T47D (cell line): Measurements from ENCODE around the gene CCNB2.
A peak's percentile ranks its signal among the peaks of the same experiment; 100 is the strongest.
"Not testable (repeated sequence)": the region's sequence is repeated elsewhere in the genome, so short reads cannot be mapped to it uniquely, and the experiment has no call there.

Source experiments
- DNase-seq, 2 experiments: peaks; one replicate each; pipeline versions ENCODE4 v3.0.0 to v3.0.0-alpha.2; 2011 to 2012; ENCODE audit warnings: low read depth in 1 of 2, low spot score in 1 of 2
- JUND ChIP-seq: IDR thresholded peaks from 2 replicates; pipeline ENCODE4 v1.6.1; 2012; ENCODE audit warnings: low read depth
- in situ Hi-C: cut with HindIII; loops from 2 replicates; pipeline ENCODE4 v1.10.0; 2016; ENCODE audit warnings: low sequenced_read_pairs, low pct_unique_long_range_greater_than_20kb

The CCNB2 gene

GRCh38 chr15:59115047-59115446, 10.1 kb downstream of the CCNB2 start:
- in situ Hi-C loops: no loop called here
- DNase-seq: no peak
- no peak for TF ChIP-seq JUND

- no peak for TF ChIP-seq JUND
- no peak for DNase-seq
- in situ Hi-C loops: no loop called here
Measured at GRCh38 chr15:59116141-59116540, 11.2 kb downstream of the CCNB2 start.

GRCh38 chr15:59116771-59117170, 11.8 kb downstream of the CCNB2 start:
- in situ Hi-C loops: no loop called here

DNA sequence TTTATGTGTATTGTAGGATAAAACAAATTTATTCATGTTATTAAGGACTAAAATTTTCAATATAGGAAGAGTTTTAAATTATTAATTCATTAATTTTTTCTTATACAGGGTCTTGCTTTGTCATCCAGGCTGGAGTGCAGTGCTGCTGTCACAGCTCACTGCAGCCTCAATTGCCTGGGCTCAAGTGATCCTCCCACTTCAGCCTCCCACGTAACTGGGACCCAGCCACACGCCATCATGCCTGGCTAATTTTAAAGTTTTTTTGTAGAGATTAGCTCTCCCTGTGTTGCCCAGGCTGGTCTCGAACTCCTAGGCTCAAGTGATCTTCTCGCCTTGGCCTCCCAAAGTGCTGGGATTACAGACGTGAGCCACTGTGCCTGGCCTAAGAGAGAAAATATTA, 14.7 kb downstream of the CCNB2 start:
- no peak for TF ChIP-seq JUND
- DNase-seq: no peak
- in situ Hi-C loops: no loop called here

More at GRCh38 chr15:59116771-59117170, 11.8 kb downstream of the CCNB2 start:
- DNase-seq: no peak
- TF ChIP-seq JUND: no peak

GRCh38 chr15:59120937-59121336, 16.0 kb downstream of the CCNB2 start:
- DNase-seq: no peak
- in situ Hi-C loops: no loop called here
- TF ChIP-seq JUND: no peak

GRCh38 chr15:59124261-59124660, 19.3 kb downstream of the CCNB2 start:
- in situ Hi-C loops: no loop called here
- DNase-seq: no peak
- TF ChIP-seq JUND: no peak

DNA sequence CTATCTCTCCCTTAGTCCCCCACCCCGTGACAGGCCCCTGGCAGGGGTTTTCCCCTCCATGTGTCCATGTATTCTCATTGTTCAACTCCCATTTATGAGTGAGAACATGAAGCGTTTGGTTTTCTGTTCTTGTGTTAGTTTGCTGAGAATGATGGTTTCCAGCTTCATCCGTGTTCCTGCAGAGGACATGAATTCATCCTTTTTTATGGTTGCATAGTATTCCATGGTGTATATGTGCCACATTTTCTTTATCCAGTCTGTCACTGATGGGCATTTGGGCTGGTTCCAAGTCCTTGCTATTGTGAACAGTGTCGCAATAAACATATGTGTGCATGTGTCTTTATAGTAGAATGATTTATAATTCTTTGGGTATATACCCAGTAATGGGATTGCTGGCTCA, 20.7 kb downstream of the CCNB2 start:
- in situ Hi-C loops, DNase-seq: not testable (repeated sequence)

DNA sequence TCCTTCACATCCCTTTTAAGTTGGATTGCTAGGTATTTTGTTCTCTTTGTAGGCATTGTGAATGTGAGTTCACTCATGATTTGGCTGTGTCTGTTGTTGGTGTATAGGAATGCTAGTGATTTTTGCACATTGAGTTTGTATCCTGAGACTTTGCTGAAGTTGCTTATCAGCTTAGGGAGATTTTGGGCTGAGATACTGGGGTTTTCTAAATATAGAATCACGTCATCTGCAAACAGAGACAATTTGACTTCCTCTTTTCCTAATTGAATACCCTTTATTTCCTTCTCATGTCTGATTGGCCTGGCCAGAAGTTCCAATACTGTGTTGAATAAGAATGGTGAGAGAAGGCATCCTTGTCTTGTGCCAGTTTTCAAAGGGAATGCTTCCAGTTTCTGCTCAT, 22.3 kb downstream of the CCNB2 start:
- in situ Hi-C loops, DNase-seq: not testable (repeated sequence)

DNA sequence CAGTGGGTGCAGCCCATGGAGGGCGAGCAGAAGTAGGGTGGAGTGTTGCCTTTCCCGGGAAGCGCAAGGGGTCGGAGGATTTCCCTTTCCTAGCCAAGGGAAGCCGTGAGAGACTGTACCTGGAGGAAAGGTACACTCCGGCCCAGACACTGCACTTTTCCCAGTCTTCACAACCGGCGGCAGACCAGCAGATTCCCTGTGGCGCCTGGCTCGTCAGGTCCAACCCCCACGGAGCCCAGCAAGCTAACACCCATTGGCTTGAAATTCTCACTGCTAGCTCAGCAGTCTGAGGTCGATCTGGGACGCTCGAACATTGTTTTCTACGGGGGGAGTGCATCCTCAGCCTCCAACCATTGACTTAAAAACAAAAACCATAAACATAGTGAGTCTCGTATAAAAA, 26.5 kb downstream of the CCNB2 start:
- no peak for TF ChIP-seq JUND
- no peak for DNase-seq
- in situ Hi-C loops: no loop called here

GRCh38 chr15:59131969-59132562, 27.1 kb downstream of the CCNB2 start:
- no peak for DNase-seq
- no peak for TF ChIP-seq JUND
- in situ Hi-C loops: no loop called here

- no peak for DNase-seq
- in situ Hi-C loops: no loop called here
- no peak for TF ChIP-seq JUND
Measured at GRCh38 chr15:59133929-59134427, 29.0 kb downstream of the CCNB2 start.

DNA sequence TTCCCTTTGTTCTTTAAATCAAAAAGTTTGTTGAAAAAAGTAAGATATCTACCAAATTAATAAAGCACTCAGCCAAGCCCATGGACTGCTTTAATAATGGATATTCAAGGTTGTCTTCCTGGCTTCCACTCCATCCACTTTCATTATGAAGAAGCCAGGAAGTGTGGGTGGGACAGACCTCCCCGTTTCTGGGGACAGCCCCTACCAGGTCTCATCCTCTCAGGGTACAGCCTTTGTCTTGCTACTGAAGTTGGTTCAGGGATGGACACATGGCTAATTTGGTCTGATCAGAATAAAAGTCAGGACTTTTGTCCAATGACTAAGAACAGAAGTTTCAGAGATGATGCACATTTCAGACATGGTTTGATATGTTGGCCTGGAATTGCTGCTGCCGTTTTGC, 32.6 kb downstream of the CCNB2 start:
- no peak for DNase-seq
- TF ChIP-seq JUND: no peak
- in situ Hi-C loops: no loop called here

- TF ChIP-seq JUND: no peak
- peak; percentile 4 to 65 for DNase-seq
- in situ Hi-C loops: no loop called here
Measured at GRCh38 chr15:59138243-59138642, 33.3 kb downstream of the CCNB2 start.

GRCh38 chr15:59140422-59141226, 35.7 kb downstream of the CCNB2 start:
- no peak for TF ChIP-seq JUND
- no peak for DNase-seq
- in situ Hi-C loops: no loop called here
